Measurements from ENCODE around the gene JSRP1.
"Not testable (repeated sequence)": the region's sequence is repeated elsewhere in the genome, so short reads cannot be mapped to it uniquely, and the experiment has no call there.

Gene JSRP1

DNA sequence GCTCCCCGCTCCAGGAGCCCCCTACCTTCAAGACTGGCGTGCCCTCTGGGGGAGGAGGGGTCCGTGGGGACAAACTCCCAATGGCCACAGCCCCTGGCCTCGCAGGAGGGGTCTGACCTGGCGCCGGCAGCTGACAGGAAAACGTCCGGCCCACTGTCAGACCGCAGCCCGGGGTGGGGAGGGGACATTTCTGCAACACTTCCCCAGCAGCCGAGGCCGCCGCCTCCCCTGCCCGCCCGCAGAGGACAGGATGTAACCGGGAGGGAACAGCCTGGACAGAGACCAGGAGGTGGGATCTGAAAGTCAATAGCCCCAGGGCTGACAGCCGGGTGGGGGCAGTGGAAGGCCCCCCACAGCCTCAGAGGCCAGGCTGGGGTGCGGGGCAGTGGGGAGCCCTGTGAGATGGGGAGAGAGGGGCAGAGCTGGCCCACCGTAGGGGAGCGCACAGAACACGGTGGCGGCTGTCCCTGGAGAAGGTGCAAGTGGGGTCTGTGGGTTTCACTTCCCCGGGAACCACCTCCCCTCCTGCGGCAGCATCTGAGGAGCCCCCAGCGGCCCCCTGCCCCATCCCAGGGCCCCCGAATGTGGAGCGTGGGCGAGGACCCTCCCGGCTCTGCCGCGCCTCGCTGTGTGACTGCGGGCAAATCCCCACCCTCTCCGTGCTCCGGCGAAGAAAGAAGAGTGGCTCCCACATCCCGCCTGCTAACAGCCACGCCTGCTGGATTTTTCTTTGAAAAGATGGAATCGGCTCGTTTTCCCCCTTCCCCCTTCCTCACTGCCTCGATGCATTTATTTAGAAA lies 26.0 kb upstream of the JSRP1 start, which contains the start of gene PEAK3:
Gene PEAK3 (minus strand): TSS at position 114 of the 800 bp plus-strand sequence. CDS start 1,244 bp downstream, outside the sequence.
- DNase-seq (ENCODE audit: low read depth in 4 of 4, low spot score in 1 of 4) = no peak

DNA sequence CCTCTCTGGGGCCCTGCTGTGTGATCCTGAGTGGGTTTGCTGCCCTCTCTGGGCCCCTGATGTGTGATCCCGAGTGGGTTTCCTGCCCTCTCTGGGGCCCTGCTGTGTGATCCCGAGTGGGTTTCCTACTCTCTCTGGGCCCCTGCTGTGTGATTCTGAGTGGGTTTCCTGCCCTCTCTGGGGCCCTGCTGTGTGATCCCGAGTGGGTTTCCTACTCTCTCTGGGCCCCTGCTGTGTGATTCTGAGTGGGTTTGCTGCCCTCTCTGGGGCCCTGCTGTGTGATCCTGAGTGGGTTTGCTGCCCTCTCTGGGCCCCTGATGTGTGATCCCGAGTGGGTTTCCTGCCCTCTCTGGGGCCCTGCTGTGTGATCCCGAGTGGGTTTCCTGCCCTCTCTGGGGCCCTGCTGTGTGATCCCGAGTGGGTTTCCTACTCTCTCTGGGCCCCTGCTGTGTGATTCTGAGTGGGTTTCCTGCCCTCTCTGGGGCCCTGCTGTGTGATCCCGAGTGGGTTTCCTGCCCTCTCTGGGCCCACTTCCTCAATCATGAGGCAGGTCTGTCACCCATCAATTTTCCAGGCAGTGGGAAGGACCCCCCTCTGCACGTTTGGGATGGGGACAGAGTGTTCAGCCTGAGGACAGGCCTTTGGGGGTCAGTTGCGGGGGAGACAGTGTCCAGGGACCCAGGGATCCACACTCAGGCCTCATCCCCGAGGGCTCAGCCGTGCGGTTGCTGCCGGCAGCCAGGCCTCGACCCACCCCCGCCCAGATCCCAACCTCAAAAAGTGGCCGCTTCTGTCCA lies 25.2 kb upstream of the JSRP1 start:
- not testable (repeated sequence) for DNase-seq (ENCODE audit: low read depth in 4 of 4, low spot score in 1 of 4)

DNA sequence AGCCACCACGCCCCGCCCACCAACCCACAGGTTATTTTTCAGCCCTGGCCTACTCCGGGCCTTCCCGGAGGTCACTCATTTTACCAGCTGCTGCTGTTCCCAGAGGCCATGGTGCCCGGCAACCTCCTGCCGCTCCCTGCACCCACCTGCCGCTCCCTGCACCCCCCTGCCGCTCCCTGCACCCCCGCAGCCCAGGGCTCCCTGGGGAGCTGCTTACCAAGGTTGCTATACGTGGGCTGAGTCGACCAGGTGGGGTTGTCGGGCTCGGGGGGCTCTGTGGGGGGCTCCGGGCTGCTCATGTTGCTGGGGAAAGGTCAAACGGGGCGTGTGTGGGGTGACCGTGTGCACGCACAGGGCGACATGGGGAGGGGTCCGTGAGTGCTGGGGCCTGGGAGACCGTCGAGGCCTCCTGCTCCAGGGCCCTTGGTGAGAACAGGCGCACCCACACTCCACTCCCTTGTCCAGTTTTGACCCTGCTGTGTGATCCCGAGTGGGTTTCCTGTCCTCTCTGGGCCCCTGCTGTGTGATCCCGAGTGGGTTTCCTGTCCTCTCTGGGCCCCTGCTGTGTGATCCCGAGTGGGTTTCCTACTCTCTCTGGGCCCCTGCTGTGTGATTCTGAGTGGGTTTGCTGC lies 24.5 kb upstream of the JSRP1 start:
- no peak for DNase-seq (ENCODE audit: low read depth in 4 of 4, low spot score in 1 of 4)

DNA sequence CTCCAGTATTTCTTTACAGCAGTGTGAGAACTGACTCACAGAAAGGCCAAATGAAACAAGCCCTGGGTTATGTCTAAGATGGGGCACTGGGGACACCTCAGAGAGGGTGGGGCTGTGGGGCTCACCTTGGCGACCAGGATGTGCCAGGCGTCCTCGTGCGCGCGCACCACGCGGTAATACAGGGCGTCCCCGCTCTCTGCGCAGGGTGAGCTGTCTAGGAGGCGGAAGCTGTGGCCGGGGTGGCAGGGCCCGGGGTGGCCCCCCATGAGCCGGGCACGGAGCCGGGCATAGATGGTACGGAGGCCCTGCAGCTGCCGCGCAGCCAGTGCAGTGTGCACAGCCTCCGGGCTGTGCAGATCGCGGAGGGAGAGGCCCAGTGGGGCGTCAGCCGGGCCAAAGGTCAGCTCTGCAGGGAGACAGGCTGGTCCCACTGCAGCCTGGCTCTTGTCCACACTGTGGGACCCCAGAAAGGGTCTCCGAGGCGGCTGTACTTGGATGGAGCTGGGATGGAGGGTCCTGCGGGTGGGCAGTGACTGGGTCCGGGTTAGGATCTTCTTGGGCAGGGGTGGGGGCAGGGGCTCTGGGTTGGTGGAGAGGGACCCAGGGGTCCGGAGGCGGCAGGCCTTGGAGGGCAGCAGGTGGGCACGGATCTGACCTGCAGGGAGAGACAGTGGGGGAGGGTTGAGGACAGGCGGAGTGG lies 22.4 kb upstream of the JSRP1 start:
- DNase-seq (ENCODE audit: low read depth in 4 of 4, low spot score in 1 of 4) = no peak

DNA sequence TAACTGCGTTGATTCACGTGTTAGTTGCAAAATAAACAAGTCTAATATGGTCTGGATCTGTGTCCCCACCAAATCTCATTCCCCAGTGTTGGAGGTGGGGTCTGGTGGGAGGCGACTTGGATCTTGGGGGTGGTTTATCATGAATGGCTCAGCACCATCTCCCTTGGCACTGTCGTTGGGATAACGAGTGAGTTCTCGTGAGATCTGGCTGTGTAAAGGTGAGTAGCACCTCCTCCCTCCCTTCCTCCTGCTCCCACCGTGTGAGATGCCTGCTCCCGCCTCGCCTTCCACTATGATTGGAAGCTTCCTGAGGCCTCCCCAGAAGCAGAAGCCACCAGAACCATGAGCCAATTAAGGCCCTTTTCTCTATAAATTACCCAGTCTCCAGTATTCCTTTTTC lies 20.9 kb upstream of the JSRP1 start:
- DNase-seq (ENCODE audit: low read depth in 4 of 4, low spot score in 1 of 4) = no peak

DNA sequence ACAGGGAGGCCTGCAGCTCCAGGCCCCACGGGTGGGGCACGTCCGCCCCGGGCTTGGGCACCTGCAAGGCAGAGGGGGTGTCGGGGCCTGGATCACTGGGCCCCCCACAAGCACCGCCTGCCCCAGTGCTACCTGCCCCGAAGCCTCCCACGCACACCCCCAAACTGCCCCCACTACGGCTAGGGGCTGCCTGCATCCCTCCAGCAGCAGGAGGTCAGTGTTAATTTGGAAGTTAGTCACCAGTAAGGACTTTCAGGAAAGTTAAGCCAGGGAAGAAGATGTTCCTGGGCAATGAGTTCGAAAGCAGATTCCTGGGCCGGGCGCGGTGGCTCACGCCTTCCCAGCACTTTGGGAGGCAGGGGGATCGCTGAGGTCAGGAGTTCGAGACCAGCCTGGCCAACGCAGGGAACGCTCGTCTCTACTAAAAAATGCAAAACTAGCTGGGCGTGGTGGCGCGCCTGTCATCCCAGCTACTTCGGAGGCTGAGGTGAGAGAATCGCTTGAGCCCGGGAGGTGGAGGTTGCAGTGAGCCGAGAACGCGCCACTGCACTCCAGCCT lies 20.3 kb upstream of the JSRP1 start:
- DNase-seq (ENCODE audit: low read depth in 4 of 4, low spot score in 1 of 4) = no peak

DNA sequence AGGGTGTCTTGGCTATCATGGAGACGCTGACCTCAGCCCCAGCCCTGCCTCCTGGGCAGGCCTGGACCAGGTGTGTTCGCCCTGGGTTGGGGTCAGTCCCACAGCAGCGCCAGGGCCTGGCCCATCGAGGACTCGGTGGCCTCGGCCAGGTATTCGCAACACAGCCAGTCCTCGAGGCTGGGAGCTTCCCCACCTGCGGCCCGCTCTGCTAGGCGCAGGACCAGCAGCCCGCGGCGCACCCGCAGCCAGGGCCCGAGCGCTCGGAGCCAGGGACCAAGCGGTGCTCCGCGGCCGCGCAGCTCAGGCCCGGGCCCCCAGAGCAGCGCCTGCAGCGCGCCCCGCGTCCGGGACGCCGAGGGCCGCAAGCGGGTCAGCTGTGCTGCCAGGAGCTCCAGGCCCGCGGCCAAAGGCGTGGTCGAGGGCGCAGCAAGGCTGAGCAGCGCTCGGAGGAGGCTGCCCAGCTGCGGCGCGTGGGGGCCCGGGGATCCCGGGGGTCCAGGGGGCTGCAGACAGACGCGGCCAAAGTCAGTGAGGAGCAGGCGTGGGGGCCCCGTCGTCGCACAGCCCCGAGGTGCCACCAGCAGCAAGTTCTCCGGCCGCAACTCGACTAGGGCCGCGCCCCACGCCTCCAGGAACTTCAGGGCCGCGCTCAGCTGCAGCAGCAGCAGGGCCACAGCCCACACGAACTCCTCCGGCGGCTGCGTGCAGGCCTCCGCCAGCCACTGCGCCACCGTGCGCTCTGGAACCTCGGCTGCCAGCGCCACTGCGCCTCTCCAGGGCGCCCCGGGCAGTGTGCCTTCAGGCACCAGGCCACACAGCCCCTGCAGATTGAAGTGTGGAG lies 19.6 kb upstream of the JSRP1 start:
- no peak for DNase-seq (ENCODE audit: low read depth in 4 of 4, low spot score in 1 of 4)

DNA sequence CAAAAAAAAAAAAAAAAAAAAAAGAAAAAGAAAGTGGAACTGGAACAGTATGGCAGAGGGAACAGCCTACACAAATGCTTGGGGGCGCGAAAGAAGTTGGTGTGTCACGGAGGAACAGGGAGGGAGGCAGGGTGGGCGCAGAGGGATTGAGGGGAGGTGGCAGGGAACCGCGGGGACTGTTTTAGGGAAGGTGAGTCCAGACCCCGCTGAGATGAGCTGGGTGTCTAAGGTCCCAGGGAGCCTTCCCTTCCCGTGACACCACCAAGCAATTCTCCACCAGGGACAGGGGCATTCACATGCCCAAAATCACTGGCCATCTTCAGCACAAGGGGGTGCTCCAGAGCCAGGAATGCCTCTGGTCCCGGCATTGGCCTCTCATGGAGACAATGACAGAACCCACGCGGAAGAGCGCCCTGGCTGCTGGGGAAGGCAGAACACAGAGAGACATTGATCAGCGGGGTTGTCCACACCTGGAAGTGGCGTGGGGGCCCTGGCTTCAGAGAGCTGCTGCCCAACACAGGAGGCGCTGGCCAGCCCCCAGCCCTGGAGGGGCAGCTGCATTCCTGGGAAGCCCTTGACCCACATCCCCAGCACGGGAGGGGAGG lies 18.8 kb upstream of the JSRP1 start:
- DNase-seq (ENCODE audit: low read depth in 4 of 4, low spot score in 1 of 4) = no peak

DNA sequence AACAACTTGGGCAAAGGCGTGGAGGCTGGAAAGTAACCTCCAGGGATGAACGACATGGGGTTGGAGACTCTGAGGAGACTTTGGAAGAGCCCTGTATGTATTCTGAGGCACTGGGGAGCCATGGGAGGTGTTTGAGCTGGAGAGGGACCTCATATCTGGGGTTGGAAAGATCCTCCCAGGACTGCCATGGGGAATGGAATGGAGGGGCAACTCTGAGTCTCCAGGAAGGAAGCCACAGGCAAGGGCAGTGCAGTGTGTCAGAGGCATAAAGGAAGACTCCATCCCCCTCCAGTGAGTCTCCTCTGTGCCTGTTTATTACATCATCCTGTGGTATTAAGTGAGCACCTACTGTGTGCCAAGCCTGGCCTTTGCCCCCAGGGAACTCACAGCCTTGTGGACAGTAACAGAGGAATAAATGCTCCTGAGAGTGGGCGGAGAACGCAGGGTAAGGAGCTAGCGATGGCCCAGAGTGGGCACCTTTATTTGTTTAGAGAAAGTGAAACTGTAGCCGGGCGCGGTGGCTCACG lies 18.0 kb upstream of the JSRP1 start:
- no peak for DNase-seq (ENCODE audit: low read depth in 4 of 4, low spot score in 1 of 4)

DNA sequence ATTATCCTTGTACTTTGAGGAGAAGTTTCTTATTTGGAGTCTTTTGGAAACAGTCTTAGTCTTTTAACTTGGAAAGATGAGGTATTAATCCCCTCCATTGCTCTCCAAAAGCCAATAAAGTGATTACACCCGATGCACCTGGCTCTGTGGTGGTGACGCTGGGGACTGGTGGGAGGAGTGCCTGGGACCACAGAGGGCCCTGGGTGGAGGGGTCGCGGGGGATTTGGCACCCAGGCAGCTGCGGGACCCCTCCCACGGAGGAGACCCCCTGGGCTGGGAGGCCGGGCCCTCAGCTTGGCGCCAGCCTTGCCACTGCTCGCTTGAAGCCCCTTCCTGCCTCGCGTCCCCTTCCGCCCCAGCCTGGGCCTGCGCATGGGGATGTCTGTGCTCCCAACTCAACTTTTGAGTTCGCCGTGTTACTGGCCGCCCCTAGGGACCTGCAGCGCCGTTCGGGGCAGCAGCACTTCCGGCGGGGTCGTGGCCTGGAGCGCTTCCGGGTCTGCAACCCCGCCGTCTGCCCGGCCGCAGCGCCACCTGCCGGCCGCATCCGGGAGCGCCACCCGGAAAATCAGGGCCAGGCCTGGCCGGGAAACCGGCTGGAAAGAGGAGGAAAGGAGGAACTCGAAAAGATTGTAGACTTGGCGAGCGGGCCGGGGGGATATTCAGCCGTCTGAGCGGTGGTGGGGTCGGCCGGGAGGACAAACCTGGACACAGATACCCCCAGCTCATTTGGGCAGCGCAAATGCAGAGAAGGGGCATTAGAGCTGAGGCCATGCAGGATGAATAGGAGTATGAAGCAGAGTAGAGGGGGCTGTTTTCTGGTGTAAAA lies 17.4 kb upstream of the JSRP1 start:
- DNase-seq (ENCODE audit: low read depth in 4 of 4, low spot score in 1 of 4) = peak; percentile 49 to 64 (median 58)

DNA sequence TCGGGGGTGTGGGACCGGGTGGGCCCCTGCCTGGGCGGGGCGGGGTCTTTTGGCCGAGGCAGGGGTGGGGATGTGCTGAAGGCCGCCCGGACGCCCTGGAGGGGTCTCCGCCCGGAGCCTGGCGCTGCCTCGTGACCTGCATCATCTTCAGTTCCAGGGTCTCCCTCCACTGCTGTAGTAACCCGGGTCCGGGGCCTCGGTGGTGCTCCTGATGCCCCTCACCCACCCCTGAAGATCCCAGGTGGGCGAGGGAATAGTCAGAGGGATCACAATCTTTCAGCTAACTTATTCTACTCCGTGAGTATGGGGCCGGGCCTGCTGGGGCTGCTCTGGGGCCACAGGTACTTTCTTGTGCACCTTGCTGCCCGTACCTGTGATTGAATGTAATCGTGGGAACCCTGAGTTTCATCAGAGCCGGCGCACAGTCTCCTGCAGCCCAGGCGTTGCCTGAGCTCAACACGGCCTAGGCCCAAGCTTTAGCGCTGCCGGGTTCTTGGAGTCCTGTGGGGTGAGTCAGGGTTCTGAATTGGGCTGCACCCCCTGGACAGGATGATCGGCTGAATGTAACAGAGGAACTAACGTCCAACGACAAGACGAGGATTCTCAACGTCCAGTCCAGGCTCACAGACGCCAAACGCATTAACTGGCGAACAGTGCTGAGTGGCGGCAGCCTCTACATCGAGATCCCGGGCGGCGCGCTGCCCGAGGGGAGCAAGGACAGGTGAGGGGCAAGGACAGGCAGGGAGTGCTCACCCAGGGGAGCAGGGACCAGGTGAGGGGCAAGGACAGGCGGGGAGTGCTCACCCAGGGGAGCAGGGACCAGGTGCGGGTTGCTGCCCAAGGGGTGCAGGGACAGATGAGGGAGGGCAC lies 15.3 kb upstream of the JSRP1 start:
- no peak for DNase-seq (ENCODE audit: low read depth in 4 of 4, low spot score in 1 of 4)

DNA sequence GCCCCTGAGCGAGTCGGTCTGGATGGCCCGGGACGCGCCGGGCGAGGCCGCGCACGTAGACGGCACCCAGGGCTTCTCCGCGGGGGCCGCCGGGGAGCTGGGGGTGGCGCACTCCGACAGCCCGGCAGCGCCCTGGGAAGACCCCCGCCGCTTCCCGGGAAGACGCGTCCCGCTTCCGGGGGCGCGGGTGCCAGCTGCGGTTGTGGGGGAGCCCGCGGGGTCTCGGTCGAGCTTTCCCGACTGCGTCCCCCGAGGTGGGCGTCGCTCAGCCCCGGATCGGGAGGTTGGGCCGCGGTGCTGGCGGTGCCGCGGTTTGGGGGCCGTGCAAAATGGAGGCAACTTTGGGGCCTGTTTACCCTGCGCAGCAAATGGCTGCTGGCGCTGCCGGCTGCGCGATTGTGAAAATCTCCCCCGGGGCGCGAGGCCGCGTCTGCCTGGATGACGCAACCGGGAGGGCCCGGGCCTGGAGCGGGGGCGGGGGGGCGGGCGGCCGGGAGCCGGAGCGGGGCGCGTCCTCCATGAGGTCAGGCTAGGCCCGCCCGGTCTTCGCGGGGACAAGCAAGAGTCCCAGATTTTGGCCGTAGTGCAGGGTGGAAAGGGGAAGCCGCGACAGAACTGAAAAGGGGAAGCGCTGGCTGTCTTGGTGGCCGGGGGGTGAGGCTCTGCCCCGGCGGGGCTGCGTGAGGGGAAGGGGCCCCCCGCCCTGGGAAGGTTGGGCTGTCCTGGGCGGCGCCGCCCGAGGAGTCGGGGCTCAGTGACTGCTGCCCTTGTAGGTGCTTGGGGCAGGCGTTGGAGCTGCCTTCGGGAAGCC lies 14.4 kb upstream of the JSRP1 start:
- DNase-seq (ENCODE audit: low read depth in 4 of 4, low spot score in 1 of 4) = peak in 3 of 4 experiments; percentile 52 to 71 (median 69)

DNA sequence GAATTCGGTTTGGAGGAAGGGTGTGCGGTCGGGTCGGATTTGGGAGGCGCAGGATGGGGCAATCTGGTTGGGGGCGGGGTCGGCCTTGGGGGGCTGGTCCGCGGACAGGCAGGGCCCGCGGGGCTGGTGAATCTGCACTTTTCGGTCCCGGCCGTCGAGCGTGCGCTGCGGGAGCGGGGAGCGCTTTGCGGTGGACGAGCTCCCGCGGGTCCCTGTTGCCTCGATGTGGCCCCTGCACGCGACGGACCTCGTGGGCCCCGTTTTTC lies 13.9 kb upstream of the JSRP1 start:
- no peak for DNase-seq (ENCODE audit: low read depth in 4 of 4, low spot score in 1 of 4)

DNA sequence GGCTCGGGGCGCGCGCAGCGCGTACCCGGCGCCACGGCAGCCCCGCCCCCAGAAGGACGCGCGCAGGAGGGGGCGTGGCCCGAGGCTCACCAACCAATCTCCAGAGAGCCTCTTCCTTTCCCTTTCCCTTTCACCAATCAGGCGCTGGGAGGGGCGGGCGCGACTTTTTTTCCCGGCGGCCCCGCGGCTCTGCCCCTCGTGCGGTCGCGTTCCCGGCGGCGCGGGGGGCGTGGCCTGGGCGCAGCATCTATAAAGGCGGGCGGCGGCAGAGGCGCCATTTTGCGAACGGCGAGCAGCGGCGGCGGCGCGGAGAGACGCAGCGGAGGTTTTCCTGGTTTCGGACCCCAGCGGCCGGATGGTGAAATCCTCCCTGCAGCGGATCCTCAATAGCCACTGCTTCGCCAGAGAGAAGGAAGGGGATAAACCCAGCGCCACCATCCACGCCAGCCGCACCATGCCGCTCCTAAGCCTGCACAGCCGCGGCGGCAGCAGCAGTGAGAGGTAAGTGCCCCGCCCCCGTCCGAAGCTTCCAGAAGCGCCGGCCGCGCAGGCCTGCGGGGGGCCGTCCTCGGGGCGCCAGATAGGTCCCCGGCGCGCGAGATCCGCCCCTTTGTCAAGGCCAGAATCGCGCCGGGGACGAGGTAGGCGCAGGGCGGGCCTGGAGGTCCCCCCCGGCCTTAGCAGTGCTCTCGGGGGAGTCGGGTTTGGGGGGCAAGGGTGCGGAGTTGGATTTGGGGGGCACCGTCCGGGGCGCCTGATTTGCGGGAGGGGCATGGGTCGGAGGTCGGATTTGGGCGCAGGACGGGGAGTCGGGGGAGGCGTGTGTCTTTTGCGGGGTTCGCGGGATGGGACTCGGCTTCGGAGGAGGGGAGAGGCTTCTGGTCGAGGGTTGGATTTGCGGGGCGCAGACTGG lies 13.3 kb upstream of the JSRP1 start:
- DNase-seq (ENCODE audit: low read depth in 4 of 4, low spot score in 1 of 4) = peak; percentile 93 to 98 (median 98)

DNA sequence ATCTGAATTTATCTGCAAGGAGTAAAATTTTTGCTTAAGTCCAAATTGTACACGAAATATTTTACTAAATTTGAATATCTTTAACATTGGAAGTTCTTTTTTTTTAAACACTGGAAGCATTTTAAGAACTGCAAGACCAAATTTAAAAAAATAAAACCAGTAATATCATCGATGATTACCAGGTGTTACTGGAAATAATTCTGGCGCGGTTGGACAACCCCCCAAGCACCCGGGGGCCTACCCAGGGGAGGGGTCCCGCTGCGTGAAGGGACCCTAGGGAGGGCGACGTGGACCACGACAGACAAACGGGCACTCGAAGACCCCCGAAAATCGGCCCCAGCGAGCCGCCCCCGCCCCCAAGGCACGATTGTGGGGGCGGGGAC lies 12.6 kb upstream of the JSRP1 start:
- no peak for DNase-seq (ENCODE audit: low read depth in 4 of 4, low spot score in 1 of 4)

DNA sequence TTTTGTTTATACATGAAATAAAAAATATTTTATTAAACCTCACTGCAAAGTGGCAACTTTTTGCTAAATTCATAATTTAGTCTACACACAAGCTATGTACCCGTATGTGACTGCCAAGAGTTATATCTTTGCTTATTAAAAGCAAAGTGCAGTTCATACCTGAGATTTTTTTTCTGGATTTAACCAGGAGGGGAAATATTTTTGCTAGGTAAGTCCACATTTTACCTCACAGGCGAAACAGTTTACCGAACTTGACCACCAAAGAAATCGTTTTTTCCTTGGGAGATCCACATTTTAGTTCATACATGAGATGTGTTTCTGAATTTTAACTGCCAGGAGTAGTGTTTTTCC lies 12.2 kb upstream of the JSRP1 start:
- no peak for DNase-seq (ENCODE audit: low read depth in 4 of 4, low spot score in 1 of 4)

Measured in stimulated activated CD4-positive, alpha-beta T cell treated with anti-CD3 and anti-CD28 coated beads, Interleukin-1b, Interleukin-23, amount 100 ng/mL, for 24 hours (primary cell).